Breast epithelium (tissue), 3 donors: ENCODE measurements around the gene EPM2A.

Experiments
- POLR2A ChIP-seq: fragments of 450-650 bp; IDR thresholded peaks from one replicate; pipeline ENCODE4 v1.6.1; 2016; ENCODE audit warnings: antibody characterized with exemption, mild to moderate bottlenecking, moderate library complexity
- TF ChIP-seq, protein P1 (sequence below), 3 donors: fragments of 450-650 bp; IDR thresholded peaks; one replicate each; pipeline ENCODE4 v1.5.1; 2016 to 2017; ENCODE audit warnings: antibody characterized with exemption in 3 of 3, mild to moderate bottlenecking in 3 of 3, moderate library complexity in 3 of 3

GRCh38 chr6:145743332-145743731 is 8.0 kb upstream of the EPM2A start:
- TF ChIP-seq, protein P1, sequence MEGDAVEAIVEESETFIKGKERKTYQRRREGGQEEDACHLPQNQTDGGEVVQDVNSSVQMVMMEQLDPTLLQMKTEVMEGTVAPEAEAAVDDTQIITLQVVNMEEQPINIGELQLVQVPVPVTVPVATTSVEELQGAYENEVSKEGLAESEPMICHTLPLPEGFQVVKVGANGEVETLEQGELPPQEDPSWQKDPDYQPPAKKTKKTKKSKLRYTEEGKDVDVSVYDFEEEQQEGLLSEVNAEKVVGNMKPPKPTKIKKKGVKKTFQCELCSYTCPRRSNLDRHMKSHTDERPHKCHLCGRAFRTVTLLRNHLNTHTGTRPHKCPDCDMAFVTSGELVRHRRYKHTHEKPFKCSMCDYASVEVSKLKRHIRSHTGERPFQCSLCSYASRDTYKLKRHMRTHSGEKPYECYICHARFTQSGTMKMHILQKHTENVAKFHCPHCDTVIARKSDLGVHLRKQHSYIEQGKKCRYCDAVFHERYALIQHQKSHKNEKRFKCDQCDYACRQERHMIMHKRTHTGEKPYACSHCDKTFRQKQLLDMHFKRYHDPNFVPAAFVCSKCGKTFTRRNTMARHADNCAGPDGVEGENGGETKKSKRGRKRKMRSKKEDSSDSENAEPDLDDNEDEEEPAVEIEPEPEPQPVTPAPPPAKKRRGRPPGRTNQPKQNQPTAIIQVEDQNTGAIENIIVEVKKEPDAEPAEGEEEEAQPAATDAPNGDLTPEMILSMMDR (IDR thresholded peaks at IDR 0.05), result no peak
- TF ChIP-seq POLR2A, result no peak
